D721Med (cell line): ENCODE measurements around the gene FSD2.
"Not testable (repeated sequence)": the region's sequence is repeated elsewhere in the genome, so short reads cannot be mapped to it uniquely, and the experiment has no call there.

Experiments
- DNase-seq: peaks from one replicate; pipeline ENCODE4 v3.0.0; 2011; ENCODE audit warnings: low spot score; ENCODE audit not compliant: insufficient read length
- FAIRE-seq: peaks from 2 replicates; lab custom pipeline; 2011; peaks lifted over from hg19 to GRCh38; lab: Jason Lieb, UNC
- CTCF ChIP-seq: IDR thresholded peaks from 2 replicates; pipeline ENCODE4 v1.5.1; 2012; ENCODE audit warnings: mild to moderate bottlenecking, control low read depth; ENCODE audit not compliant: insufficient read depth; ENCODE audit errors: missing control alignments

The FSD2 gene

GRCh38 chr15:82712036-82712435, 93.8 kb downstream of the FSD2 start:
- FAIRE-seq: no peak
- no peak for DNase-seq

GRCh38 chr15:82710926-82711490, 94.9 kb downstream of the FSD2 start:
- no peak for DNase-seq
- FAIRE-seq: no peak
- TF ChIP-seq CTCF: no peak

More at GRCh38 chr15:82712036-82712435, 93.8 kb downstream of the FSD2 start:
- TF ChIP-seq CTCF: no peak

- DNase-seq (no peak), FAIRE-seq (no peak)
- no peak for TF ChIP-seq CTCF
These were observed 95.7 kb downstream of the FSD2 start for GRCh38 chr15:82710208-82710555.

- DNase-seq: peak; percentile 97
- no peak for FAIRE-seq
- no peak for TF ChIP-seq CTCF
These were observed 96.3 kb downstream of the FSD2 start, which contains the start of gene AP3B2 for GRCh38 chr15:82709421-82710207. Gene AP3B2 (minus strand): TSS chr15:82709875. CDS start chr15:82709706, 169 bp downstream.

- DNase-seq (no peak), FAIRE-seq (no peak)
- TF ChIP-seq CTCF: no peak
These were observed 96.8 kb downstream of the FSD2 start for GRCh38 chr15:82709081-82709420.

- FAIRE-seq: not testable (repeated sequence)
These were observed 100.0 kb downstream of the FSD2 start for GRCh38 chr15:82705856-82706255.

More at GRCh38 chr15:82705856-82706255, 100.0 kb downstream of the FSD2 start:
- not testable (repeated sequence) for DNase-seq
